Heart left ventricle (tissue), 13 donors: ENCODE measurements around the gene NAA60.

Source experiments
- POLR2A ChIP-seq, 2 donors: fragments of 450-650 bp; IDR thresholded peaks; one replicate each; pipeline ENCODE4 v1.6.1; 2017; ENCODE audit warnings: antibody characterized with exemption in 2 of 2, mild to moderate bottlenecking in 2 of 2, moderate library complexity in 2 of 2
- TF ChIP-seq, protein P1 (sequence below), 12 donors: fragments of 200-600 bp; sonication (generic) in 4 of 12; IDR thresholded peaks; one replicate each; pipeline versions ENCODE4 v1.5.0 to v1.8.0; 2018 to 2022; ENCODE audit warnings: antibody characterized with exemption in 12 of 12, mild to moderate bottlenecking in 5 of 12
- donor health status: ischemic (EF 13 %, LVEDD 7.1; RV severe dilation, severe dysfunction).
- donor health status: DM: no; HTN: yes; CAD: no.
- donor health status: DM: no; HTN: no; CAD: no.
- donor health status: ischemic (EF 25% LVEDD 6.9; RV normal size, moderate dysfunction).
- donor health status: ischemic (EF 25% LVEDD 5.7; RV mildly dilated, moderate dysfunction).
- donor health status: ischemic (EF 35%, LVEDD 5.7; RV mildly dilated, moderate dysfunction).
- donor health status: nonischemic (EF 11% LVEDD 7.7; RV severe dilation, severe dysfunction).
- donor health status: DM: yes; HTN: yes; CAD: no.
- donor health status: PGD.
- donor health status: ischemic (EF 29% LVEDD 5.4; RV normal size, mild dysfunction).
- donor health status: nonischemic (EF 23%, LVEDD 6.1; RV moderate dilation, normal function).

DNA sequence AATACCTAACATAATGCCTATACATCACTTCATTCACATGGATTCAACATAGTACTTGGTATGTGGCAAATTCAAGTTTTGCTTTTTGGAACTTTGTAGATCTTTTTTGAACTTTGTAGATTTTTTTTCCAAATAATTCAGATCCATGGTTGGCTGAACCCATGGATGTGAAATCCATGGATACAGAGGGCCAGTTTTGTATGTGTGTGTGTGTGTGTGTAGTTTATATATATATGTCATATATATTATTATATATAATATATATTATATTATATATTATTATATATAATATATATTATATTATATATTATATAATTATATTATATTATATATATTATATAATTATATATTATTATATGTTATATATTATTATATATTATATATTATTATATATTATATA lies 85.7 kb downstream of the NAA60 start:
- no peak for TF ChIP-seq POLR2A (IDR thresholded peaks at IDR 0.05)
- TF ChIP-seq, protein P1, sequence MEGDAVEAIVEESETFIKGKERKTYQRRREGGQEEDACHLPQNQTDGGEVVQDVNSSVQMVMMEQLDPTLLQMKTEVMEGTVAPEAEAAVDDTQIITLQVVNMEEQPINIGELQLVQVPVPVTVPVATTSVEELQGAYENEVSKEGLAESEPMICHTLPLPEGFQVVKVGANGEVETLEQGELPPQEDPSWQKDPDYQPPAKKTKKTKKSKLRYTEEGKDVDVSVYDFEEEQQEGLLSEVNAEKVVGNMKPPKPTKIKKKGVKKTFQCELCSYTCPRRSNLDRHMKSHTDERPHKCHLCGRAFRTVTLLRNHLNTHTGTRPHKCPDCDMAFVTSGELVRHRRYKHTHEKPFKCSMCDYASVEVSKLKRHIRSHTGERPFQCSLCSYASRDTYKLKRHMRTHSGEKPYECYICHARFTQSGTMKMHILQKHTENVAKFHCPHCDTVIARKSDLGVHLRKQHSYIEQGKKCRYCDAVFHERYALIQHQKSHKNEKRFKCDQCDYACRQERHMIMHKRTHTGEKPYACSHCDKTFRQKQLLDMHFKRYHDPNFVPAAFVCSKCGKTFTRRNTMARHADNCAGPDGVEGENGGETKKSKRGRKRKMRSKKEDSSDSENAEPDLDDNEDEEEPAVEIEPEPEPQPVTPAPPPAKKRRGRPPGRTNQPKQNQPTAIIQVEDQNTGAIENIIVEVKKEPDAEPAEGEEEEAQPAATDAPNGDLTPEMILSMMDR (IDR thresholded peaks at IDR 0.05), result no peak
